Astrocyte (in vitro differentiated cells and primary cell): ENCODE results near the gene TRIM67.

Experiments
- CTCF ChIP-seq: IDR thresholded peaks from 2 replicates; pipeline ENCODE4 v1.5.1; 2011; ENCODE audit warnings: low read depth, mild to moderate bottlenecking, inconsistent platforms, low read length, moderate library complexity; ENCODE audit not compliant: insufficient read depth
- EZH2 ChIP-seq: IDR thresholded peaks from 2 replicates; pipeline ENCODE4 v1.6.1; 2012; ENCODE audit warnings: mild to moderate bottlenecking, low read length, inconsistent platforms; ENCODE audit not compliant: insufficient read depth

- TF ChIP-seq CTCF (no peak), EZH2 (no peak)
These were observed 102.8 kb downstream of the TRIM67 start for GRCh38 chr1:231264642-231265041.
